HG03066 (cell line): ENCODE data around the gene CASQ1.

Source experiments
- ATAC-seq: cut with Tn5 transposase; IDR thresholded peaks from one replicate; pipeline ENCODE4 v1.9.1; 2021; ENCODE audit warnings: low read depth; ENCODE audit not compliant: unreplicated experiment

CASQ1 gene

DNA sequence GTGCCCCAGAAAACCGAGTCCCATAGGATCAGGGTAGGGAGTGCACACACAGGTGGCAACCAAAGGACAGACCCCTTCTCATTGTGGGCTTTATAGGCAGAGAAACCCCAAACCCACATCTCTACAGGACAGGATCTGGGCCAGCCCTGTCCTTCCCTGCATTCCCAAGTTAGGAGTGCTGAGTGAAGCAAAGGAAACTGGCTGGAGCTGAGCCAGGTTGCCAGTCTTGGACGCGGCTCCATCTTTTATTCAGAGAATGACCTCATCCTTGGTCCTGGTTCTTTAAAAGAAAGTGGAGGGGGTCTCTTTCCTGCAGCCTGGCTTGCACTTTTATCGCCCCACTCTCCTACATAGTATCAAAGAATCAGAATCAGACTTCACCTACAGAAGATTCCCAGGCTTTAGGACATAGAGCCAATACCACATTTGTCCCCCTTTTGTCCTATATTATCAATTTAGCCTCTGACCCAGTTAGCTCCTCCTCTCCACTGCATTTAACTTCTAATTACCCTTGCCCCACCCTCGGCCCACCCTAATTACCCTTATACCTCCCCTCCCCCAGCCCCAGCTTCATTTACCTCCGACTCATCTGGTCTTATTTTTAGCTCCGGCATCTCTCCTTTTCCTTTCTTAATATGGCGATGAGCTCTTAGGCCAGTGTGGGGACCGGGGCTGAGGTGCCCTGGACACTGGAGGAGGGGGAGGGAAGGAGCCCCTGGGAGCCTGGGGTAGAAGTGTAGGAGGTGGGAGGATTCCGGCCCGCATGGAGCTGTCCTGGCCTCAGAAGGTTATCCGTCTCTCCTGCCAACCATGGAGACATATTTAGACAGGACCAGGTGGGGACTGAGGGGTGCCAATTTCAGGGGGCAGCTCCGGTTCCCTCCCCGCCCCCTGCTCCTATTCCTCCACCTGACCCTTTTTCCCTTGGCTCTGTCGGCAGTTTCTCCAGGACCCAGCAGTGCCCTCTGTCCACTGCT is at the start of gene CASQ1:
Gene CASQ1, plus strand, starts transcription at position 927 of the 977 bp plus-strand sequence. CDS start 177 bp downstream, outside the sequence.
- ATAC-seq, result no peak

DNA sequence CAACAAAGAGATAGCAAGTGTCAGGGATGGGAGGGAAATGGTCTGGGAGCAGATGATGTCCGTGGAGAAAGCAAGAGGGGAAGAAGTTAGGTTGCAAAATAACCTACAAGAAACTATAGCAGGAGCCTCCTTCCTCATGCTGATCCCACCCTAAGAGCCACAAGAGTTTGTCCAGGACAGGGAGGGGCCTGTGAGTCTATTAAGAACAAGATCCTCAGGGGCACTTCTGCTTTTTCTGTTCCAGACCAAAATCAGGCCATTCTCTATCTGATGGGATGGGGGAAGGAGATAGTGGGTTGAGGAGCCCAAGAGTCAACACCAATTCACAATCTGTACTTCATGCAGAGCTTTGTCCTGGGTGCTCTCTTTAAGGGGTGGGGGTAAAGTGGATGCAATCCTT is 46.7 kb upstream of the CASQ1 start:
- ATAC-seq, result no peak

DNA sequence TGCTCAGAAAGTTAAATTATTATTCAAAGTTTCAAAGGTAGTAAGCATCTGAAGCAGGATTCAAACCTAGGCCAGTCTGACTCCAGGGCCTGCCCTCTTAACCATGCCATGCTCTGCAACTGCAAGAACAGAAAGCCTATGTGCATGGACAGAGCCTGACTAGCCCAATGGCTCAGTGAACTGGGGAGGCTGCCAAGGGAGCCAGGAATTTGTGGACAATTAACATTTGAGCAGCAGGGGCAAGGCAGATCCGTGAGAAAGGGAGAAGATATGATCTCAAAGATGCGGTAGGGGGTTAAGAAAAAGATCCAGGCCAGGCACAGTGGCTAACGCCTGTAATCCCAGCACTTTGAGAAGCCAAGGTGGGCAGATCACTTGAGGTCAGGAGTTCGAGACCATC is 45.5 kb upstream of the CASQ1 start:
- ATAC-seq, result no peak

DNA sequence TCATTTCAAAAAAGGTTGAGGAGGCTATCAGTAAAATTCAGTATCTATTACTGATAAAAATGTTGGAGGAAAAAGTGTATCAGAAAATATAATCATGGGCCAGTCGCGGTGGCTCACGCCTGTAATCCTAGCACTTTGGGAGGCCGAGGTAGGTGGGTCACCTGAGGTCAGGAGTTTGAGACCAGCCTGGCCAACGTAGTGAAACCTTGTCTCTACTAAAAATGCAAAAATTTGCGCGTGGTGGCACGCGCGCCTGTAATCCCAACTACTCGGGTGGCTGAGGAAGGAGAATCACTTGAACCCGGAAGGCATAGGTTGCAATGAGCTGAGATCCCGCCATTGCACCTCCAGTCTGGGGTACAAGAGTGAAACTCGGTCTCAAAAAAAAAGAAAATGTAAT is 44.3 kb upstream of the CASQ1 start:
- ATAC-seq, result no peak

DNA sequence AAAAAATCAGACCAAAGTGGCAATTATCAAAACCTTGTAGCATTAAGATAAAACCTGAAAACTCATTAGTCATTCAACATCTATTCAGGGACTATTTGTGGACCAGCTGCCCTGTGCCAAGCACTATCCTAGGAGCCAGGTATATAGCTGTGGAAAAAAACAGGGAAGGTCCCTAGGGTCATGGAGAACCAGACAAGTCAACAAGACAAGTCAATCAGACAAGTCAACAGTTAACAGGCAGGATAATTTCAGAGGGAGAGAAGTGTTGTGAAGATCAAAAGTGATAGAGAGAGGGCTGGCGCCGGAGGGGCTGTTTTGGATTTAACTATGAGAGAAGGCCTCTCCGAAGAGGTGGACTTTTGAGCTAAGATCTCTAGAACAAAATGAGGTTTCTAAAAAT is 42.3 kb upstream of the CASQ1 start:
- no peak for ATAC-seq

DNA sequence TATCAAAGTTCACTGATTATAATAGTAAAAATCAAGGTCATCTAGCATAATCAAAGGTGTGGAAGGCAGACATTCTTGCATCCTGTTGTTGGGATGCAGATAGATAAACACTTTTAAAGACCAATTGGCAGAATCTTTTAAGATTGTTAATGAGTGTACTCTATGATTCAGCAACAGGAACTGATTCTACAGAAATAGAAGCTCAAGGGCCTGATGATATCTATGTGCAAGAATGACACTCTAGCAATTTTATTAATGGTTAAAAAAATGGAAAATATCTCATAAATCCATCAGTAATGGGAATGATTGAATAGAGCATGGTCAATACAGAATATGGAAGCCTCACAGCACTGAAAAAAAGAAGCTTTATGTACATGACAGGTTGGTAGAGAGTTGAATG is 41.1 kb upstream of the CASQ1 start:
- ATAC-seq, result no peak

DNA sequence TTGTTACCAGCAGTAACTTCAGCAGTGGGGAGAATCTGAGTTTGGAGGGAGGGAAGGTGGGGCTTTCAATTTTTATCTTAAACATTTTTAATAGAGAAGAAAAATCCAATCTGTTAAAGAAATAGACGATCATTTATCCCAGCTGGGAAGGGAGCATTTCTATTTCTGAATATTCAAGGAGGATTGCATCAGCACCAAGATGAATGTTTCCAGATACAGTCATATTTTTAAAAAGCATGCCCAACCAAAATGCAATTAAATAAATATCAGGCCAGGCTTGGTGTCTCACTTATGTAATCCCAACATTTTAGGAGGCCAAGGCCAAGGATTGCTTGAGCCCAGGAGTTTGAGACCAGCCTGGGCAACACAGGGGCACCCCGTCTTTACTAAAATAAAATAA is 40.7 kb upstream of the CASQ1 start:
- ATAC-seq, result no peak

DNA sequence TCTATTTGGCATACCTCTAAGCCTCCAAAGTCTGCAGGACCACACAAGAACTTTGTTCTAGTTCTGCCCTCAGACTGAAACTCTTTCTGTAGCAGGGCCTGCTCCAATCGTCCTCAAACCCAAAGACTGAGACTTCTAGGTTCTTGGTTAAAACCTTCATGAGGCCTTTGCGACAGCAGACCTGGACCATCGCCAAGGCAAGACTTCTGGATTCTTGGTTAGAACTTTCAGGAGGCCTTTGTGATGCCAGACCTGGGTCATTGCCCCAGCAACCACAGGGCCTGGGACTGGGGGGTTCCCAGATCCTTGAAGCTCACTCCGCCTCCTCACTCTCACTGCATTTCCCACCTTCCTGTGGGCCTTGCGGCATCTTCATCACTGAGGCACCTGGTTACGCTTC is 39.1 kb upstream of the CASQ1 start, which contains the start of gene ATP1A4:
Gene ATP1A4, plus strand, starts transcription at position 301 of the 400 bp plus-strand sequence. CDS start 438 bp downstream, outside the sequence.
- ATAC-seq, result no peak

DNA sequence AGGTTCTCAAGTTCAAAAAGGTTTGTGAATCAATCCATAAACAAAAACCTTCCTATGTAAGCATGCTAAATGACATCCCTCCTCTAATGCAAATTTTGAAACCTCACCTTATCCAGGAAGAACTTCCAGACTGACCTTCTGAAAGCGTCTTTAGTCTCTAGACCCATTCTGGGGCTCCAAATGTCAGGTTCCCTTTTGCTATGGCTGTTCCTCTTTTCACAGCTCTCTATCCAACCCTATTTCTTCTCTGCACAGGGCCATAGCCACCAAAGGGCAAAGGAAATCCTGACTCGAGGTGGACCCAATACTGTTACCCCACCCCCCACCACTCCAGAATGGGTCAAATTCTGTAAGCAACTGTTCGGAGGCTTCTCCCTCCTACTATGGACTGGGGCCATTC is 35.6 kb upstream of the CASQ1 start:
- ATAC-seq, result no peak

DNA sequence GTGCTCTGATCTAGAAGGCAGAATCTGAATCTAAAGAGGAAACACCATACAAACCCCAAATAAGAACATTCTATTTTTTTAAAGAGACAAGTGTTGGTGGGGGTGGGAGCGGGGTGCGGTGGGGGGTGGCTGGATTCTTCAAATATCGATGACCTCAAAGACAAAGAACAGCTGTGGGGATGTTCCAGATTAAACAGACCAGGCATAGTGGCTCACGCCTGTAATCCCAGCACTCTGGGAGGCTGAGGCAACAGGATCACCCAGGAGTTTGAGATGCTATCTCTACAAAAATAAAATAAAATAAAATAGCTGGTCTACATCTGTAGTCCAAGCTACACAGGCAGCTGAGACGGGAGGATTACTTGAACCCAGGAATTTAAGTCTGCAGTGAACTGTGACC is 34.0 kb upstream of the CASQ1 start:
- ATAC-seq, result no peak

DNA sequence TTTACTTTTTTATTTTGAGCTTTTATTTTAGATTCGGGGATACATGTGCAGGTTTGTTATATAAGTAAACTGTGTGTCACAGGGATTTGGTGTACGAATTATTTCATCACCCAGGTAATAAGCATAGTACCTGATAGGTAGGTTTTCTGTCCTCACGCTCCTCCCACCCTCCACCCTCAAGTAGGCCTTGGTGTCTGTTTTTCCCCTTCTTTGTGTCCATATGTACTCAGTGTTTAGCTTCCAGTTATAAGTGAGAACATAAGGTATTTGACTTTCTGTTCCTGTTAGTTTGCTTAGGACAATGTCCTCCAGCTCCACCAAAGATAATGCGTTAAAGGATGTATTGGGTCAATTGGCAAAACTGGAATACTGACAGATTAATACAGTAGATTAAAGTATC is 33.2 kb upstream of the CASQ1 start:
- ATAC-seq, result no peak

DNA sequence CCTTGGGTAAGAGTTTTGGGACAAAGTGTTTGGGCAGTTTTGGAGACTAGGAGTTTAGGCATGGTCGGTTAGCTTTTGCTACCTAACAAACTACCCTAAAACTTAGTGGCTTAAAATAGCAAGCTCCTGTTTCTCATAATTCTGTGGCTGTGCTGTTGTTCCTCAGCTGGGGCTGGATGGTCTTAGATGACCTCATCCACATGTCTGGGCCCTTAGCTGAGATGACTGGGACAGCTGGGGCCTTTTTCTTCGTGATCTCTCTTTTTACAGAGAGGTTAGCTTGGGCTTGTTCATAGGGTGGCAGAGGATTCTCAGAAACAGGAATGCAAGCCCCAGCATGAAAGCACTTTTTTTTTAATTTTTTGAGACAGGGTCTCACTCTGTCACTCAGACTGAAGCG is 32.3 kb upstream of the CASQ1 start:
- no peak for ATAC-seq

DNA sequence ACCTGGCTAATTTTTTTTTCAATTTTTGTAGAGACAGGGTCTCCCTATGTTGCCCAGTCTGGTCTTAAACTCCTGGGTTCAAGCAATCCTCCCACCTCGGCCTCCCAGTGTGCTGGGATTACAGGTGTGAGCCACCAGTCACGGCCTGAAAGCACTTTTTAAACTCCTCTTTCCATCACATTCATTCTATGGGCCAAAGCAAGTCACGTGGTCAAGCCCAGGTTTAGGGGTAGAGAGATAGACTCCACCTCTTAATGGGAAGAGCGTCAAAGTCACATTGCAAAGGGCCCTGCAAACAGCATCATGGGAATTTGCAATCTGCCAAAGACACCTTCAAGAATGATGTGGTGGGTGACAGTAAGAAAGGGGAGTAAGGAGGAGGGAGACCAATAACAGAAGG is 31.8 kb upstream of the CASQ1 start:
- ATAC-seq, result no peak

DNA sequence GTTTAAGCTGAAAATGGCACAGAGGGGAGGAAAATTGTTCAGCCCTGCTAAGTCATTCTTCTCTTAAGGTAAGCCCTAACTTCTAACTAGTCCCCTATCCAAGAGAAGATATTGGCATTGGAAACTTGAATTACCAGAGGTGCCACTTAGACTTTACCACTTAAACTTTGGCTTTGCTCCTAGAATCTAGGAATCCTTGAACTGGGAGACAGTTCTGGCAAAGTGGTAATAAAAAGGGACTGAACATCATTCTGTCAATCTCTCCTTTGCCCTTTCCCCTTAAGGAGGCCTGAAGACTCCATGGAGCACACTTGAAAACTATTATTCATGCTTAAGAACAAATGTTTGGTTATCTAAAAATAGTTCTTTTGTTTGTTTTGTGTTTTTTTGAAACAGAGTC is 30.5 kb upstream of the CASQ1 start:
- no peak for ATAC-seq

DNA sequence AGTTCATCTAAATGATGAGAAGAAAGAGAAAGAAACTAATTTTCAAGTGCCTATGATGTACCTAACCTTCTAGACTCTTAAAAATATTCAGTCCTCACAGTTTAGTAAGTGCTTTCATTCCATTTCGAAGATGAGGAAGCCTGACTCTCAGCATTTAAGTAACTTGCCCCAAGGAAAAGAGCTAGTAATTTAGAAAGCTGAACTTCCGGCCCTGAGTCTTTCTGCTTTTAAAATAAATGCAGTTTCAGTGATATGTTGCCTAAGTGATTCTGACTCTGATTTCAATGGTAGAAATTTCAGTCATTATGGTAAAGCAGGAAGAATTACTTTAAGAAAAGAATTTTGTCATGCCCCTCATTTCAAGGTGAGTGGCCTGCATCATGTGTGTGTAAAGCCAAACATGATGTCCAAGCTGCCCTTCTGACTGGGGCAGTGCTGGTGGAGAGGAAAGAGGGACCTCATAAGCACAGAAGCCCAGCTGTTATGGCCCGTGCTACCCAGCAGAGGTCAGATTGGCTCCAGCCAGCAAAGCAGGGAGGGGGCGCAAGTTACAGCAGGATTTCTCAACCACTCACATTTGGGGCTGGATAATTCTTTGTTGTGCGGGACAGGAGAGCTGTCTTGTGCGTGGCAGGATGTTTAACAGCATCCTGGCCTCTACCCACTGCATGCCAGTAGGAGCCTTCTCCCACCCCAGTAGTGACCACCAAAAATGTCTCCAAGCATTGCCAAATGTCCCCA is 28.2 kb upstream of the CASQ1 start:
- no peak for ATAC-seq

DNA sequence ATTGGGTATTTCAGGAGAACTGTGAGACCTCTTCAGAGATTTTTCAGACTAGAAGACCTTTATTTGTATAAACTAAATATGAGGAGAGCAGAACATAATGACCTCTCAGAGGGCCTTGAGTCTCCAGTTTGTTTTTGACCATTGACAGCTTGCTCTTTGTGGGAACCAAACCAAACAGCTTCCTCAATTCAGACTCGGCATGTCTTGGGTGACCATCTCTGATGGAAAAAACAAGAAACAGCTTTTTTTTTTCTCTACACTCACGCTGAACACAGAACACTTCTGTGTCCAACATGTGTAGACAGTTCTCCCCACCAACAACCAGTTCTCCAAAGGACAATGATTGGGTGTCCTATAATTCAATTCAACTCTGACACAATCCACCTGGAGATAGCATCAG is 27.4 kb upstream of the CASQ1 start:
- ATAC-seq, result no peak

DNA sequence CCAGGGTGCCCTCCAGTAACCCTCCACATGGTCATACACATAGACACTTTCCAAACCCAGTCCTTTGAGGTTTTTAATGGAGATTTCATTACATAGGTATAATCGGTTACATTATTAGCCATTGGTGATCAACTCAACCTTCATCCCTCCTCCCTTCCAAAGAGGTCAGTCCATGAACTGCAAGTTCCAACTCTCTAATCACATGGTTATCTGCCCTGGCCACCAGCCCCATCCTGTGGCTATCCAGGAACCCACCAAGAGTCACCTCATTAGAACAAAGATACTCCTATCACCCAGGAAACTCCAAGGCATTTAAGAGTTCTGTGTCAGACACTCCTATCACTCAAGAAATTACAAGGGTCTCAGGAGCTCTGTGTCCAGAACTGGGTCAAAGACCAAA is 26.8 kb upstream of the CASQ1 start:
- ATAC-seq, result no peak

DNA sequence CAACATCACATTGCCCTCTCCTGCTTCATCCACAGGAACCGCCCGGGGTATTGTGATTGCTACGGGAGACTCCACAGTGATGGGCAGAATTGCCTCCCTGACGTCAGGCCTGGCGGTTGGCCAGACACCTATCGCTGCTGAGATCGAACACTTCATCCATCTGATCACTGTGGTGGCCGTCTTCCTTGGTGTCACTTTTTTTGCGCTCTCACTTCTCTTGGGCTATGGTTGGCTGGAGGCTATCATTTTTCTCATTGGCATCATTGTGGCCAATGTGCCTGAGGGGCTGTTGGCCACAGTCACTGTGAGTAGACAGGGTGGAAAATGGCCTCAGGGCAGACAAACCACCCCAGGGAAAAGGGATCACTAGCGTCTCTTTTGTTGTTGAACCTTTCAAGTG is 26.3 kb upstream of the CASQ1 start:
- no peak for ATAC-seq

DNA sequence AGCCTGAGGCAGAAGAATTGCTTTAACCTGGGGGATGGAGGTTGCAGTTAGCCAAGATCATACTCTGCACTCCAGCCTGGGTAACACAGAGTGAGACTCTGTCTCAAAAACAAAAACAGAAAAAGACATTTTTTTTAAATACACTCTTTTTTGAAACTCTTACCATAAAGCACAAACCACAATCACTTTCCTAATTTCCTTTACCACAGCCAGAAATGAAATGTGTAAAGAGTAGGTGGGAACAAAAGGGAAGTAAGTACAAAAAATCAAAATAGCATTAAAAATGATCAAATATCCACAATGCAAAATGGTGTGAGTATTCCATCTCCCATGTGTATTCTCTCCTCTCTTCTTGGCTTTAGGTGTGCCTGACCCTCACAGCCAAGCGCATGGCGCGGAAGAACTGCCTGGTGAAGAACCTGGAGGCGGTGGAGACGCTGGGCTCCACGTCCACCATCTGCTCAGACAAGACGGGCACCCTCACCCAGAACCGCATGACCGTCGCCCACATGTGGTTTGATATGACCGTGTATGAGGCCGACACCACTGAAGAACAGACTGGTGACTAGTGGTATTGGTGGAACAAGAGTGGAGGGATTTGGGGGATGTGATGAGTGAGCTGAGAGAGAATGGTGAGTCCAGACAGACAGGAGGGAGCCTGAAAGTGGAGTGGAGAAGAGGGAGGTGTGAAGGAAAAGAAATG is 24.1 kb upstream of the CASQ1 start:
- ATAC-seq, result no peak

DNA sequence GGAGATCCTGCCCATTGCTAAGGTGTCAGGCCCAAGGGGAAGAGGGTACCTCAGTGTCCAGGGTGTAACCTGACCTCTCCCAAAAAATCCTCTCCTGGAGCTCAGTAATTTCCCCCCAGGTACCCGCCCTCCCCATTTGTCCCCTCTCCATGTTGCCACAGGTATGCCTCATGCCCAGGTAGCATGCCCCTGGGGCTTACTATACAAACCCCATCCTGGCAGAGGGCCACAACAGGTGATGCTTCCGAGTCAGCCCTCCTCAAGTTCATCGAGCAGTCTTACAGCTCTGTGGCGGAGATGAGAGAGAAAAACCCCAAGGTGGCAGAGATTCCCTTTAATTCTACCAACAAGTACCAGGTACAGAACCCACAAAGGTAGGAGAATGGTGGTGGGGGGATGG is 23.3 kb upstream of the CASQ1 start:
- ATAC-seq, result no peak

DNA sequence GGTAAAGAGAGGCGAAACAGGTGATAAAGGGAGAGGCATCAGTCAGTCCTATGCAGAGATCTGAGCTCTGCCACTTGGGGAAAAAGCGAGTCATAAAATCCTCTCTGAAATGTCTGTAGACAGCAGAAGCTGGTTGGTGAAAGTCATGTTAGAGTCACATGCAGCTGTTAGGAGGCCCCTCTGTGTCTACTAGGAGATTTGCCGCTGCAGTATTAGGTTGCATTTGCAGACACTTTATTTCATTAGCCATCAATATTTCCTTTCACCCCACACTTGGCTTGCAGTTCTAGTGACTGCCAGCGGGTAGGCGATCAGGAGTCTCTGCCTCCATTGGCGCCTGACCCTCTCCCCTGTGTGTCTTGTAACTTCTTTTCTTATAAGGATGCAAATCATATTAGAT is 22.8 kb upstream of the CASQ1 start:
- ATAC-seq, result no peak
